HepG2 (cell line): ENCODE measurements around the gene KIF3C. TPM values are rescaled to one million over a fixed set of nuclear protein-coding genes. Genes with fewer than 3 reads are reported as not detected.
A peak's percentile ranks its signal among the peaks of the same experiment; 100 is the strongest.

Experiments used
- AGO1 ChIP-seq: fragments of 200-400 bp; formaldehyde crosslinking; IDR thresholded peaks from 2 replicates; pipeline ENCODE4 v1.6.1; 2017; ENCODE audit warnings: mild to moderate bottlenecking, low read depth, low read length, moderate library complexity; ENCODE audit not compliant: poor library complexity, severe bottlenecking
- AGO2 ChIP-seq: fragments of 200-400 bp; formaldehyde crosslinking; optimal IDR thresholded peaks from 2 replicates; pipeline ENCODE3; 2017; ENCODE audit warnings: mild to moderate bottlenecking, low read depth, low read length, moderate library complexity
- AHDC1 ChIP-seq: sonication (generic); formaldehyde crosslinking; IDR thresholded peaks from 2 replicates; pipeline ENCODE4 v1.5.1; 2020; ENCODE audit warnings: mild to moderate bottlenecking, missing genetic modification reagents, borderline replicate concordance
- AKNA ChIP-seq: sonication (generic); formaldehyde crosslinking; IDR thresholded peaks from 2 replicates; pipeline ENCODE4 v1.4.0; 2020; ENCODE audit warnings: missing genetic modification reagents, borderline replicate concordance
- CENPT ChIP-seq: sonication (generic); formaldehyde crosslinking; IDR thresholded peaks from 2 replicates; pipeline ENCODE4 v1.8.0; 2022; ENCODE audit warnings: low read depth, mild to moderate bottlenecking, moderate library complexity, missing genetic modification reagents
- ERF ChIP-seq: IDR thresholded peaks from 2 replicates; pipeline ENCODE4 v1.6.1; 2018; ENCODE audit warnings: missing biosample characterization, missing genetic modification reagents
- GPN1 ChIP-seq: sonication (generic); formaldehyde crosslinking; IDR thresholded peaks from 2 replicates; pipeline ENCODE4 v1.5.1; 2020; ENCODE audit warnings: missing genetic modification reagents, borderline replicate concordance
- SMARCC2 ChIP-seq: fragments of 450-650 bp; IDR thresholded peaks from 2 replicates; pipeline ENCODE4 v1.6.1; 2017; ENCODE audit warnings: antibody characterized with exemption, mild to moderate bottlenecking
- TEF ChIP-seq: sonication (generic); formaldehyde crosslinking; IDR thresholded peaks from 2 replicates; pipeline ENCODE4 v1.5.0; 2020; ENCODE audit warnings: missing genetic modification reagents
- TP53 ChIP-seq: sonication (generic); formaldehyde crosslinking; conservative IDR thresholded peaks from 2 replicates; pipeline ENCODE4 v1.4.0; 2020; ENCODE audit warnings: missing genetic modification reagents
- ZMAT3 ChIP-seq: sonication (generic); formaldehyde crosslinking; conservative IDR thresholded peaks from 2 replicates; pipeline ENCODE4 v1.7.0; 2021; ENCODE audit warnings: missing genetic modification reagents
- ZNF556 ChIP-seq: sonication (generic); formaldehyde crosslinking; IDR thresholded peaks from 2 replicates; pipeline ENCODE4 v1.4.0; 2020; ENCODE audit warnings: mild to moderate bottlenecking, missing genetic modification reagents, borderline replicate concordance
- ZNF616 ChIP-seq: sonication (generic); formaldehyde crosslinking; IDR thresholded peaks from 2 replicates; pipeline ENCODE4 v1.5.0; 2020; ENCODE audit warnings: low read depth, mild to moderate bottlenecking, missing genetic modification reagents
- polyA plus RNA-seq, 8 experiments: library from polyadenylated mRNA; depleted of rRNA in 3 of 8; stranded (reverse) in 7 of 8; unstranded in 1 of 8; fragments of >200 nt; fragmentation: Illumina TruSeq in 4 of 8; extraction: Trizol in 4 of 8; gene quantifications; 2 replicates each; pipeline versions ENCODE4 v1.2.1 to v1.2.3, GENCODE V29; 2011 to 2016; ENCODE audit warnings: low read depth in 4 of 8, missing spikeins in 1 of 8, mixed read lengths in 1 of 8; ENCODE audit not compliant: insufficient read depth in 1 of 8
- total RNA-seq, 5 experiments: library from RNA; depleted of rRNA; stranded (reverse); fragments of >200 nt; fragmentation: Illumina TruSeq; extraction: Trizol; gene quantifications; 2 replicates each; pipeline ENCODE4 v1.2.3, GENCODE V29; 2016; ENCODE audit warnings: low read depth in 1 of 5
- TF ChIP-seq, protein P1 (sequence below): sonication (generic); formaldehyde crosslinking; IDR thresholded peaks from 2 replicates; pipeline ENCODE4 v1.9.0; 2022; ENCODE audit warnings: missing genetic modification reagents, mild to moderate bottlenecking, borderline replicate concordance

KIF3C gene
- total and polyA plus RNA-seq, 2 of the 13 experiments (the other 11 are each of a cell fraction or from before 2014, with no cell fraction given), result 3.6 to 4.9 TPM

GRCh38 chr2:26011990-26012856 is 29.9 kb upstream of the KIF3C start (continued):
- TF ChIP-seq ZNF616 (CRISPR knock-in tag) (no peak), SMARCC2 (no peak), ZNF556 (CRISPR knock-in tag) (no peak; the same call in 1 of the 2 replicates), AKNA (CRISPR knock-in tag) (no peak), AHDC1 (CRISPR knock-in tag) (no peak; the same call in 1 of the 2 replicates), GPN1 (CRISPR knock-in tag) (no peak), ERF (CRISPR knock-in tag) (no peak), AGO1 (no peak), AGO2 (no peak), TP53 (CRISPR knock-in tag) (no peak), CENPT (CRISPR knock-in tag) (no peak), ZMAT3 (0 out of 2 replicates have a peak, but pooled peaks have one; percentile 24), TEF (CRISPR knock-in tag) (no peak)
- TF ChIP-seq, protein P1, sequence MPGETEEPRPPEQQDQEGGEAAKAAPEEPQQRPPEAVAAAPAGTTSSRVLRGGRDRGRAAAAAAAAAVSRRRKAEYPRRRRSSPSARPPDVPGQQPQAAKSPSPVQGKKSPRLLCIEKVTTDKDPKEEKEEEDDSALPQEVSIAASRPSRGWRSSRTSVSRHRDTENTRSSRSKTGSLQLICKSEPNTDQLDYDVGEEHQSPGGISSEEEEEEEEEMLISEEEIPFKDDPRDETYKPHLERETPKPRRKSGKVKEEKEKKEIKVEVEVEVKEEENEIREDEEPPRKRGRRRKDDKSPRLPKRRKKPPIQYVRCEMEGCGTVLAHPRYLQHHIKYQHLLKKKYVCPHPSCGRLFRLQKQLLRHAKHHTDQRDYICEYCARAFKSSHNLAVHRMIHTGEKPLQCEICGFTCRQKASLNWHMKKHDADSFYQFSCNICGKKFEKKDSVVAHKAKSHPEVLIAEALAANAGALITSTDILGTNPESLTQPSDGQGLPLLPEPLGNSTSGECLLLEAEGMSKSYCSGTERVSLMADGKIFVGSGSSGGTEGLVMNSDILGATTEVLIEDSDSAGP (CRISPR knock-in tag), result no peak
